RKO (cell line): Measurements from ENCODE around the gene TSC22D1.

Source experiments
- DNase-seq: peaks from one replicate; pipeline ENCODE4 v3.0.0-alpha.2; 2016; ENCODE audit warnings: low spot score

TSC22D1 gene

DNA sequence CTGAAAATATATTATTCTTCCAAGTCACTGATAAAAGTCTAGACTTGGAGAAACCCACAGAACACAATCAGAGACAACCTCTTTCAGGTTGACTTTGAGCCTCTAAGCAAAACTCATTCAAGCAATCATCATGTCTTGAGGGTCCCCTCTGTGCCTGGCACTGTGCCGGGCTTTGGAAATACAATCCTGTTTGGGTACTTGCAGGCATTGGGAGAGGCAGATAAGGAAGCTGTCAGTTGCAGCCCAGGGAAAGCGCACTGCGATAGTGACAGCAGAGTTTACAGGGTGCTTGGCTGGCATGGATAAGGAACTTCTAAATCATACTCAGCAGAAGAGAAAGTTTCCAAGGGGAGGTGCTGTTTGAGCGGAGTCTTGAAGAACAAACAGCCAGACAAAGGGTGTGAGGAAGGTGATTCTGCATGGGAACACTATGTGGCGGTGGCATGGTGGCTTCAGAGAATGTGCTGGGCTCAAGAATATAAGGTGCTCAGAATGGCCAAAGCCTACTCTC, 193.4 kb downstream of the TSC22D1 start:
- DNase-seq: no peak
